Measurements from ENCODE around the gene USP47.

- no peak for TF ChIP-seq CTCF (IDR thresholded peaks at IDR 0.05 in 4 of 5, conservative IDR thresholded peaks at IDR 0.05 in 1 of 5)
- TF ChIP-seq POLR2A (IDR thresholded peaks at IDR 0.05), result no peak
Observed at GRCh38 chr11:11857769-11858168, 16.0 kb downstream of the USP47 start.

Measured in gastrocnemius medialis (tissue), 4 donors.